GM18511 (cell line): Measurements from ENCODE around the gene GAL3ST1.

Experiments
- ATAC-seq: cut with Tn5 transposase; IDR thresholded peaks from one replicate; pipeline ENCODE4 v1.9.1; 2021; ENCODE audit warnings: mild to moderate bottlenecking, moderate library complexity; ENCODE audit not compliant: unreplicated experiment

The GAL3ST1 gene

GRCh38 chr22:30537083-30537731 lies 37.3 kb downstream of the GAL3ST1 start:
- no peak for ATAC-seq

GRCh38 chr22:30535182-30535581 lies 39.3 kb downstream of the GAL3ST1 start:
- no peak for ATAC-seq

GRCh38 chr22:30531651-30532608 lies 42.5 kb downstream of the GAL3ST1 start:
- no peak for ATAC-seq

GRCh38 chr22:30526656-30527055 lies 47.8 kb downstream of the GAL3ST1 start:
- ATAC-seq = no peak

DNA sequence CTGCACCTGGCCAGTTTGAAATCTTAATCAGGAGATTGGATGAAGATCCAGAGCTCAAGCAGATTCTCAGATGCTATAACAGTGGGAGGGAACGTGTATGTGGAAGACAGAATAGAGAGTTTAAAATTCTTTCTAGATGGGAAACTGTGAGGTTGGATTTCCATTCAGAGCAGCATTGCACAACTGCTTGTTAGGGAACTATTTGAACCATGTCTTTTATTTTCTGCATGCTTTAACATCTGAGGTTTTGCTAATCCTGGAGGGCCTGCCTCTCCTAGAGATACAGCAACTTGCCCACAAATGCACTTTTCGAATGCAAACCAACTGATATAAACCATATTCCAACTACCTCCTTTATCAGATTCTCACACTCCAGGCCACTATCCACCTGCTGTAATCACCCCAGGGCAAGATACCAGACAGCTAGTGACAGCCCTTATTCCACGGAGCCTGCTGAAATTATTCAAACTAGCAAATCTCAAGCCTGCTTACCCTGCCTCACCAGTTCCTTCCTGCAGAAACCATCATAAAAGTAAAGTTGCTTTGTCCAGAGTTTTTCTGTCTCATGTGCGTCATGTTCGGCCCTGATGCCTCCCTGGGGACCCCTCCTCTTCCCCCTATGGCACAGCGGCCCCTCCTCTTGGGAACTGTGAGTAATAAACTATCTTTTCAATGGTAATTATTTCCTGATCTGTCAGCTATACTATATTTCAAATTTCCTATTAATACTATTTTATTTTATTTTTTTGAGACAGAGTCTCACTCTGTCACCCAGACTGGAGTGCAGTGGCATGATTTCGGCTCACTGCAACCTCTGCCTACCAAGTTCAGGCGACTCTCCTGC lies 50.6 kb downstream of the GAL3ST1 start:
- no peak for ATAC-seq

DNA sequence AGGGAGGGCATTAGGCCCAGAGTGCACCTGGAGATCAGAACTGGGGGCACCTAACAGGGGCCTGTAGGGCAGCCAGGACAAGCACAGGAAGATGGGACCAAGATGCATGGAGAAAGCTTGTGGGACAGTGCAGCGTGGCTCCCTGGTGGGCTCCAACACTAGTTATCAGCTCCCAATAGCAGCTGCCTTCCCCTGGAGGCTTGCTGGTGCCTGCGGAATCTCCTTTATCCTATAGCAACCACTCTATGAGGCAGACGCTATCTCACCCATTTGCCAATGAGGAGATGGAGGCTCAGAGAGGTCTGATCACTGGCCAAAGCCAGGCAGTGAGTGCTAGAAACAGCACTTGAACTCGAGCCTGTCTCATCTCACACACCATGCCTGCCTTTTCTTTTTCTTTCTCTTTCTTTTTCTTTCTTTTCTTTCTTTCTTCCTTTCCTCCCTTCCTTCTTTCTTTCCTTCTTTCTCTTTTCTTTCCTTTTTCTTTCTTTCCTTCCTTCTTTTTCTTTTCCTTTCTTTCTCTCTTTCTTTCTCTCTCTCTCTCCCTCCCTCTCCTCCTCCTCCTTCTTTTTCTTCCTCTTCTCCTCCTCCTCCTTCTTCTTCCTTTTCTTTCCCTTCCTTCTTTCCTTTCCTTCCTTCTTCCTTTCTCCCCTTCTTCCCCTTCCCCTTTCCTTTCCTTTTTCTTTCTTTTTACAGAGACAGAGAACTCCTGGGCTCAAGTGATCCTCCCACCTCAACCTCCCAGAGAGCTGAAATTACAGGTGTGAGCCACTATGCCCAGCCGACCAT lies 52.9 kb downstream of the GAL3ST1 start:
- no peak for ATAC-seq

DNA sequence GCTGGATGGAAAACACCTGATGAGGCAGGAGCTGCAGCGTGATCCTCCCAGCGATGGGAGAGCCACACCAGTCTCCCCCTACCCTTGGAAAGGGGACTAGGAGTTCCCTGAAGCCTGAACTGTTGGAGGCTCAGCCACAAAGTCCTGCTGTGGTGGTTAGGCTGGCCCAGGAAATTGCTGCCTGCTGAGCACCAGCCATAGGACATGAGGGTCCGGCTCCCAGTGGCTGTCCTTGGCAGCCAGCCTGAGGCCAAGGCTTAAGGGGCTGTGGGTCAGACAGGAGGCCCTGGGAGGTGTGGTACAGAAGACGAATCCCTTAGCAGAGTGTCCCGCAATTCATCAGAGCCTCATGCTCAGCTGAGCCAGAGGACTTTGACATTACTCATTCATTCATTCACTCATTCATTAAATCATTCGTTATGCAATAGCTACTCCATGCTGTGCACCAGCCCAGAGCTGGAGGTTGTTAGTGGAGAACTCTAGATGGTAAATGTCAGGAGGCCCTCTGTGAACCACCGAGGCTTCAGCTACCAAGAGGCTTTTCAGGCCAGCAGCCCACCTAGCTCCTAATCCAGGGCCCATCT lies 54.5 kb downstream of the GAL3ST1 start:
- no peak for ATAC-seq

DNA sequence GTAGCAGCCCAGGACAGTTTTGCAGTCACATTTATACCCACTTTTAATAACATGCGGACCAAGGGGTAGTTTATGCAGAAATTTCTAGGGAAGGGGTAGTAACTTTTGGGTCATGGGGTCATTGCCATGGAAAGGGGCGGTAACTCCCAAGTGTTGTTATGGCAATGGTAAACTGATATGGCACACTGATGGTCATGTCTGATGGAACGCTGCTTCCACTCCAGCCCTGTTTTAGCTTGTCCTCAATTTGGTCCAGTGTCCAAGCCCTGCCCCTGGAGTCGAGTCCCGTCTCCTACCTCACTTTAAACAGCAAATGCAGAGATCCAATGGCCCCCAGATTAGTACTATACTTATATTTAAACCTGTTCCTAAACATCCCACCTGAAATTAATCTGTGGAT lies 57.7 kb downstream of the GAL3ST1 start:
- no peak for ATAC-seq

GRCh38 chr22:30516273-30516672 lies 58.2 kb downstream of the GAL3ST1 start:
- no peak for ATAC-seq

GRCh38 chr22:30514252-30514651 lies 60.2 kb downstream of the GAL3ST1 start:
- ATAC-seq = no peak

DNA sequence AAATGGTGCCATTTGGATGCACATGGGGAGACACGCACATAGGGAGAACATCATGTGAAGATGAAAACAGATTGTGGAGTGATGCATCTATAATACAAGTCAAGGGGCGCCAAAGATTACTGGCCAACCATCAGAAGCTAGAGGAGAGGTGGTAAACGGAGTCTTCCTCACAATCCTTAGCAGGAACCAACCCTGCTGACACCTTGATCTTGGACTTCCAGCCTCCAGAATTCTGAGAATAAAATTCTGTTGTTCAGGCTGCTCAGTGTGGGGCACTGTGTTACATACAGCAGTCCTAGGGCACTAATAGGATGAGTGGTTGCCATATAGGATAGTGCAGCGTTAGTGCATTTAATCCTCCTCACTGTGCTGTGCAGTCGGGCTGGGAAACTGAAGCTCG lies 61.0 kb downstream of the GAL3ST1 start:
- ATAC-seq = no peak

DNA sequence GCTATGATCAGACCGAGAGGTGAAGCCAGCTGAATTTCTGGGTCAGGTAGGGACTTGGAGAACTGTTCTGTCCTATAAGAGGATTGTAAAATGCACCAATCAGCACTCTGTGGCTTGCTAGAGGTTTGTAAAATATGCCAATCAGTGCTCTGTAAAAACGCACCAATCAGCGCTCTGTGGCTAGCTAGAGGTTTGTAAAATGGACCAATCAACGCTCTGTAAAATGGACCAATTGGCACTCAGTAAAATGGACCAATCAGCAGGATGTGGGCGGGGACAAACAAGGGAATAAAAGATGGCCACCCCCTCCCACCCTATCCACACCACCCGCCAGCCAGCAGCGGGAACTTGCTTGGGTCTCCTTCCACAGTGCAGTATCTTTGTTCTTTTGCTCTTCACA lies 62.6 kb downstream of the GAL3ST1 start:
- no peak for ATAC-seq

- ATAC-seq = no peak
Observed at GRCh38 chr22:30511109-30511508, 63.4 kb downstream of the GAL3ST1 start.

DNA sequence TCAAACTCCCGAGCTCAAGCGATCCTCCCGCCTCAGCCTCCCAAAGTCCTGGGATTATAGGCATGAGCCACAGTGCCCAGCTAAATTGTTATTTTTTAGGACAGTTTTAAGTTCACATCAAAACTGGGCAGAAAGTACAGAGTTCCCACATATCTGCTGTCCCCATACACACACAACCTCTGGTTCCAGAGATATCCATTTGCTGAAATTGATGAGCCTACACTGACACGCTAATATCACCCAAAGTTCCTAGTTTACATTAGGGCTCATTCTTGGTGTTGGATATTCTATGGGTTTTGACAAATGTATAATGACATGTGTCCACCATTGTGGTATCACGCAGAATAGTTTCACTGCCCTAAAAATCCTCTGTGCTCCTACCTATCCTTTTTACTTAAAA lies 66.2 kb downstream of the GAL3ST1 start:
- ATAC-seq = no peak

DNA sequence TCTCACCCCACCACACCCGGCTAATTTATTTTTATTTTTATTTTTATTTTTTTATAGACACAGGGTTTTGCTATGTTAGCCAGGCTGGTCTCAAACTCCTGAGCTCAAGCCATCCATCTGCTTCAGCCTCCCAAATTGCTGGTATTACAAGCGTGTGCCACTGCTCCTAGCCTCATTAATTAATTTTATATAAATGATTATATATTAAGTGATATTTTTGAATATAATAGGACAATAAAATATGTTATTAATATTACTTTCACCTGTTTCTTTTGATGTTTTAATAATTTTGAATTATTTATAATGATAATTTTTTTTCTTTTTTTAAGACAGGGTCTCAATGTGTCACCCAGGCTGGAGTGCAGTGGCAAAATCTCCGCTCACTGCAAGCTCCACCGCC lies 66.8 kb downstream of the GAL3ST1 start:
- ATAC-seq = no peak

GRCh38 chr22:30506507-30506968 lies 67.9 kb downstream of the GAL3ST1 start:
- ATAC-seq = no peak
